ENCODE measurements around the gene NEURL1.
"Not testable (repeated sequence)": the region's sequence is repeated elsewhere in the genome, so short reads cannot be mapped to it uniquely, and the experiment has no call there.

NEURL1 gene

GRCh38 chr10:103512166-103512565, 18.7 kb downstream of the NEURL1 start:
- DNase-seq, result no peak
- Mint-ChIP-seq H3K9me3 (no peaks in the 10 kb centered on the region), H3K4me1 (ENCODE audit: low read depth) (peaks cover 7% of the 10 kb centered on the region), H3K27me3 (peaks cover 22% of the 10 kb centered on the region), H3K27ac (no peak overlapping the region), H3K4me3 (no peak overlapping the region), H3K36me3 (ENCODE audit: low read depth) (no peaks in the 10 kb centered on the region)

GRCh38 chr10:103512591-103513379, 19.3 kb downstream of the NEURL1 start:
- Mint-ChIP-seq H3K4me1 (ENCODE audit: low read depth) (peaks cover 13% of the 10 kb centered on the region), H3K27me3 (peaks cover 15% of the 10 kb centered on the region), H3K4me3 (no peak overlapping the region), H3K9me3 (no peaks in the 10 kb centered on the region), H3K36me3 (ENCODE audit: low read depth) (no peaks in the 10 kb centered on the region), H3K27ac (no peak overlapping the region)
- no peak for DNase-seq

- H3K27ac Mint-ChIP-seq, result no peak overlapping the region
- H3K27me3 Mint-ChIP-seq, result peaks cover 8% of the 10 kb centered on the region
- DNase-seq, result no peak
- H3K9me3 Mint-ChIP-seq, result no peaks in the 10 kb centered on the region
- H3K36me3 Mint-ChIP-seq (ENCODE audit: low read depth), result no peaks in the 10 kb centered on the region
- H3K4me3 Mint-ChIP-seq, result no peak overlapping the region
- H3K4me1 Mint-ChIP-seq (ENCODE audit: low read depth), result peaks cover 15% of the 10 kb centered on the region
Observed at GRCh38 chr10:103513380-103514060, 20.0 kb downstream of the NEURL1 start.

GRCh38 chr10:103514244-103514643, 20.7 kb downstream of the NEURL1 start:
- H3K36me3 Mint-ChIP-seq (ENCODE audit: low read depth), result no peaks in the 10 kb centered on the region
- peaks cover 6% of the 10 kb centered on the region for H3K27me3 Mint-ChIP-seq
- H3K9me3 Mint-ChIP-seq, result no peaks in the 10 kb centered on the region
- H3K4me3 Mint-ChIP-seq, result no peak overlapping the region
- DNase-seq, result no peak
- H3K27ac Mint-ChIP-seq, result no peak overlapping the region
- peaks cover 15% of the 10 kb centered on the region for H3K4me1 Mint-ChIP-seq (ENCODE audit: low read depth)

GRCh38 chr10:103517234-103518085, 24.0 kb downstream of the NEURL1 start:
- no peak for DNase-seq
- Mint-ChIP-seq H3K36me3 (ENCODE audit: low read depth) (no peaks in the 10 kb centered on the region), H3K27me3 (peaks cover 4% of the 10 kb centered on the region), H3K27ac (no peak overlapping the region), H3K4me1 (ENCODE audit: low read depth) (peaks cover 17% of the 10 kb centered on the region), H3K4me3 (no peak overlapping the region), H3K9me3 (no peaks in the 10 kb centered on the region)

- Mint-ChIP-seq H3K27ac (no peak overlapping the region), H3K4me1 (ENCODE audit: low read depth) (peaks cover 17% of the 10 kb centered on the region), H3K27me3 (peaks cover 12% of the 10 kb centered on the region), H3K9me3 (no peaks in the 10 kb centered on the region), H3K4me3 (no peak overlapping the region), H3K36me3 (ENCODE audit: low read depth) (no peaks in the 10 kb centered on the region)
- no peak for DNase-seq
Observed at GRCh38 chr10:103519798-103520197, 26.3 kb downstream of the NEURL1 start.

- H3K36me3 Mint-ChIP-seq (ENCODE audit: low read depth); DNase-seq; H3K4me3 Mint-ChIP-seq; H3K27ac Mint-ChIP-seq; H3K9me3 Mint-ChIP-seq: not testable (repeated sequence)
- Mint-ChIP-seq H3K27me3 (peaks cover 17% of the 10 kb centered on the region), H3K4me1 (ENCODE audit: low read depth) (peaks cover 10% of the 10 kb centered on the region)
Observed at GRCh38 chr10:103522006-103522405, 28.5 kb downstream of the NEURL1 start.

GRCh38 chr10:103523683-103524082, 30.2 kb downstream of the NEURL1 start:
- DNase-seq, result no peak
- Mint-ChIP-seq H3K4me1 (ENCODE audit: low read depth) (peaks cover 2% of the 10 kb centered on the region), H3K27ac (no peak overlapping the region), H3K4me3 (no peak overlapping the region), H3K27me3 (peaks cover 18% of the 10 kb centered on the region), H3K9me3 (no peaks in the 10 kb centered on the region), H3K36me3 (ENCODE audit: low read depth) (no peaks in the 10 kb centered on the region)

GRCh38 chr10:103525901-103526300, 32.4 kb downstream of the NEURL1 start:
- Mint-ChIP-seq H3K27me3 (peaks cover 21% of the 10 kb centered on the region), H3K4me1 (ENCODE audit: low read depth) (peaks cover 2% of the 10 kb centered on the region), H3K27ac (no peak overlapping the region), H3K4me3 (no peak overlapping the region), H3K9me3 (peaks cover 11% of the 10 kb centered on the region), H3K36me3 (ENCODE audit: low read depth) (no peaks in the 10 kb centered on the region)
- no peak for DNase-seq

GRCh38 chr10:103527476-103527875, 34.0 kb downstream of the NEURL1 start:
- H3K4me1 Mint-ChIP-seq (ENCODE audit: low read depth); H3K27ac Mint-ChIP-seq; DNase-seq; H3K4me3 Mint-ChIP-seq; H3K36me3 Mint-ChIP-seq (ENCODE audit: low read depth): not testable (repeated sequence)
- Mint-ChIP-seq H3K27me3 (peaks cover 23% of the 10 kb centered on the region), H3K9me3 (peaks cover 11% of the 10 kb centered on the region)

GRCh38 chr10:103528549-103528948, 35.0 kb downstream of the NEURL1 start:
- no peaks in the 10 kb centered on the region for H3K4me1 Mint-ChIP-seq (ENCODE audit: low read depth)
- no peak overlapping the region for H3K4me3 Mint-ChIP-seq
- H3K27me3 Mint-ChIP-seq, result peaks cover 23% of the 10 kb centered on the region
- no peak for DNase-seq
- no peaks in the 10 kb centered on the region for H3K36me3 Mint-ChIP-seq (ENCODE audit: low read depth)
- peaks cover 11% of the 10 kb centered on the region for H3K9me3 Mint-ChIP-seq
- no peak overlapping the region for H3K27ac Mint-ChIP-seq

- Mint-ChIP-seq H3K4me1 (ENCODE audit: low read depth) (no peaks in the 10 kb centered on the region), H3K27ac (no peak overlapping the region), H3K36me3 (ENCODE audit: low read depth) (no peaks in the 10 kb centered on the region), H3K4me3 (no peak overlapping the region), H3K27me3 (peaks cover 18% of the 10 kb centered on the region), H3K9me3 (peaks cover 18% of the 10 kb centered on the region)
- no peak for DNase-seq
Observed at GRCh38 chr10:103529539-103529938, 36.0 kb downstream of the NEURL1 start.

- Mint-ChIP-seq H3K27ac (no peak overlapping the region), H3K4me3 (no peak overlapping the region), H3K4me1 (ENCODE audit: low read depth) (no peaks in the 10 kb centered on the region), H3K36me3 (ENCODE audit: low read depth) (no peaks in the 10 kb centered on the region), H3K9me3 (peaks cover 18% of the 10 kb centered on the region), H3K27me3 (peaks cover 27% of the 10 kb centered on the region)
- no peak for DNase-seq
Observed at GRCh38 chr10:103533827-103534226, 40.3 kb downstream of the NEURL1 start.

- H3K27me3 Mint-ChIP-seq, result peaks cover 31% of the 10 kb centered on the region
- H3K4me3 Mint-ChIP-seq, result no peak overlapping the region
- H3K27ac Mint-ChIP-seq, result no peak overlapping the region
- DNase-seq, result no peak
- peaks cover 11% of the 10 kb centered on the region for H3K9me3 Mint-ChIP-seq
- H3K4me1 Mint-ChIP-seq (ENCODE audit: low read depth), result no peaks in the 10 kb centered on the region
- H3K36me3 Mint-ChIP-seq (ENCODE audit: low read depth), result no peaks in the 10 kb centered on the region
Observed at GRCh38 chr10:103534621-103535498, 41.4 kb downstream of the NEURL1 start.

Data from activated T-cell treated with anti-CD3 and anti-CD28 coated beads, Interleukin-2, amount 50 U/mL, for 24 hours (primary cell).